SK-N-SH (cell line): ENCODE data around the gene HS6ST3. TPM values are rescaled to one million over a fixed set of nuclear protein-coding genes. Genes with fewer than 3 reads are reported as not detected.

Experiments used
- CTCF ChIA-PET: fragments of 300-600, 350-600 bp; formaldehyde crosslinking; extraction: SDS; loops from one replicate; lab custom pipeline; 2021; lab: Yijun Ruan, JAX
- POLR2A ChIA-PET: fragments of 350-600 bp; sonication (Branson Sonifier 250); formaldehyde crosslinking; extraction: SDS; loops from one replicate; lab custom pipeline; 2020; ENCODE audit warnings: antibody characterized with exemption, inconsistent platforms; lab: Yijun Ruan, JAX
- DNase-seq: peaks from one replicate; pipeline ENCODE4 v3.0.0; 2012
- H2AFZ ChIP-seq: fragments of 200-600 bp; sonication (generic); 2 replicates; pipeline ENCODE4 v1.8.1; 2016; ENCODE audit warnings: antibody characterized with exemption, mild to moderate bottlenecking, low read depth
- H3F3A ChIP-seq: fragments of 200-600 bp; sonication (generic); replicated peaks from 2 replicates; pipeline ENCODE3; 2016; ENCODE audit warnings: antibody characterized with exemption, mild to moderate bottlenecking; ENCODE audit not compliant: insufficient read depth
- H3K27ac ChIP-seq, 2 experiments: fragments of 200-500 bp in 1 of 2; fragments of 200-600 bp in 1 of 2; sonication (Bioruptor generic) in 1 of 2; sonication (generic), shearing (Covaris generic) in 1 of 2; 2 replicates each; pipeline versions ENCODE4 v1.5.1 to v1.6.1; 2014 to 2016; ENCODE audit warnings: low read depth in 2 of 2, inconsistent platforms in 1 of 2, low read length in 1 of 2, mild to moderate bottlenecking in 1 of 2, mixed read lengths in 1 of 2
- H3K27me3 ChIP-seq: fragments of 200-600 bp; sonication (generic), shearing (Covaris generic); 2 replicates; pipeline ENCODE4 v1.6.1; 2016; ENCODE audit warnings: mixed run types; ENCODE audit not compliant: insufficient read depth
- H3K36me3 ChIP-seq, 2 experiments: fragments of 200-500 bp in 1 of 2; fragments of 200-600 bp in 1 of 2; sonication (Bioruptor generic) in 1 of 2; sonication (generic) in 1 of 2; replicated peaks in 1 of 2; 2 replicates each; pipeline versions ENCODE3 to v1.5.1; 2014 to 2016; ENCODE audit warnings: low read length in 1 of 2, mild to moderate bottlenecking in 1 of 2; ENCODE audit not compliant: insufficient read depth in 2 of 2, control insufficient read depth in 1 of 2
- H3K4me1 ChIP-seq, 2 experiments: fragments of 200-500 bp in 1 of 2; fragments of 200-600 bp in 1 of 2; sonication (Bioruptor generic) in 1 of 2; sonication (generic), shearing (Covaris generic) in 1 of 2; 2 replicates each; pipeline versions ENCODE4 v1.5.1 to v1.6.1; 2014 to 2016; ENCODE audit warnings: low read depth in 1 of 2, low read length in 1 of 2, mixed run types in 1 of 2; ENCODE audit not compliant: insufficient read depth in 2 of 2, control insufficient read depth in 1 of 2
- H3K4me2 ChIP-seq: fragments of 200-600 bp; sonication (generic), shearing (Covaris generic); 2 replicates; pipeline ENCODE4 v1.6.1; 2017; ENCODE audit warnings: mixed run types
- H3K4me3 ChIP-seq, 2 experiments: fragments of 200-500 bp in 1 of 2; fragments of 200-600 bp in 1 of 2; sonication (Bioruptor generic) in 1 of 2; sonication (generic), shearing (Covaris generic) in 1 of 2; 2 replicates each; pipeline versions ENCODE4 v1.5.1 to v1.8.1; 2014 to 2016; ENCODE audit warnings: low read depth in 2 of 2, inconsistent platforms in 1 of 2, low read length in 1 of 2, mild to moderate bottlenecking in 1 of 2, mixed read lengths in 1 of 2, moderate library complexity in 1 of 2
- H3K79me2 ChIP-seq: fragments of 200-600 bp; sonication (generic); 2 replicates; pipeline ENCODE4 v1.8.1; 2017; ENCODE audit warnings: mild to moderate bottlenecking; ENCODE audit not compliant: insufficient read depth
- H3K9ac ChIP-seq: fragments of 200-600 bp; sonication (generic); 2 replicates; pipeline ENCODE4 v1.6.1; 2017; ENCODE audit warnings: mixed run types
- H3K9me2 ChIP-seq: fragments of 200-600 bp; sonication (generic); 2 replicates; pipeline ENCODE4 v1.6.1; 2017; ENCODE audit warnings: mixed run types
- H3K9me3 ChIP-seq: fragments of 200-600 bp; sonication (generic); 2 replicates; pipeline ENCODE4 v1.6.1; 2017; ENCODE audit warnings: mixed run types, mild to moderate bottlenecking, moderate library complexity
- H4K20me1 ChIP-seq: fragments of 200-600 bp; sonication (generic); 2 replicates; pipeline ENCODE4 v1.6.1; 2017; ENCODE audit warnings: mild to moderate bottlenecking, mixed run types; ENCODE audit not compliant: insufficient read depth
- CHD2 ChIP-seq: fragments of 150-350 bp; IDR thresholded peaks from 2 replicates; pipeline ENCODE4 v1.6.1; 2018; ENCODE audit warnings: low read length; ENCODE audit not compliant: partially characterized antibody
- EP300 ChIP-seq, 2 experiments: IDR thresholded peaks; 2 replicates each; pipeline versions ENCODE4 v1.4.0 to v1.6.1; 2012; ENCODE audit warnings: borderline replicate concordance in 1 of 2, low read depth in 1 of 2, low read length in 1 of 2
- GATA2 ChIP-seq: sonication (generic); formaldehyde crosslinking; IDR thresholded peaks from 2 replicates; pipeline ENCODE4 v1.5.0; 2020; ENCODE audit warnings: mild to moderate bottlenecking, missing genetic modification reagents
- JUND ChIP-seq: IDR thresholded peaks from 2 replicates; pipeline ENCODE4 v1.4.0; 2012
- MXI1 ChIP-seq: IDR thresholded peaks from 2 replicates; pipeline ENCODE4 v1.6.1; 2012; ENCODE audit warnings: mild to moderate bottlenecking, low read depth, low read length, improper control_type of control experiment
- NRF1 ChIP-seq: IDR thresholded peaks from 2 replicates; pipeline ENCODE4 v1.6.1; 2012; ENCODE audit warnings: low read depth, mild to moderate bottlenecking, low read length
- POLR2AphosphoS5 ChIP-seq: IDR thresholded peaks from 2 replicates; pipeline ENCODE4 v1.6.1; 2012; ENCODE audit warnings: low read depth, low read length
- RFX5 ChIP-seq: IDR thresholded peaks from 2 replicates; pipeline ENCODE4 v1.6.1; 2012; ENCODE audit warnings: mild to moderate bottlenecking, improper control_type of control experiment, low read length
- RXRA ChIP-seq: IDR thresholded peaks from 2 replicates; pipeline ENCODE4 v1.4.0; 2012; ENCODE audit warnings: low read depth, mild to moderate bottlenecking, borderline replicate concordance
- TAF1 ChIP-seq: IDR thresholded peaks from 2 replicates; pipeline ENCODE4 v1.6.1; 2012; ENCODE audit warnings: low read depth, mild to moderate bottlenecking, low read length, moderate library complexity, borderline replicate concordance
- TCF12 ChIP-seq: IDR thresholded peaks from 2 replicates; pipeline ENCODE4 v1.4.0; 2012
- TEAD4 ChIP-seq: IDR thresholded peaks from 2 replicates; pipeline ENCODE4 v1.4.0; 2012; ENCODE audit warnings: mild to moderate bottlenecking, borderline replicate concordance; ENCODE audit not compliant: insufficient read depth
- USF2 ChIP-seq: fragments of 150-350 bp; IDR thresholded peaks from 2 replicates; pipeline ENCODE4 v1.6.1; 2017; ENCODE audit warnings: antibody characterized with exemption, low read length, low read depth, borderline replicate concordance
- YY1 ChIP-seq: IDR thresholded peaks from 2 replicates; pipeline ENCODE4 v1.4.0; 2012; ENCODE audit warnings: low read depth, mild to moderate bottlenecking
- WGBS: methylation state at CpG from one replicate; pipeline ENCODE4 v1.1.6; 2017; ENCODE audit warnings: low lambda C conversion rate; 5-methylcytosine and 5-hydroxymethylcytosine counted together
- polyA plus RNA-seq, 3 experiments: library from polyadenylated mRNA; depleted of rRNA; stranded (reverse); fragments of >200 nt; gene quantifications; 2 replicates each; pipeline ENCODE4 v1.2.3, GENCODE V29; 2012
- TF ChIP-seq, protein P1 (sequence below): IDR thresholded peaks from 2 replicates; pipeline ENCODE4 v1.4.0; 2012; ENCODE audit warnings: low read depth, borderline replicate concordance
- TF ChIP-seq, protein P2 (sequence below): IDR thresholded peaks from 2 replicates; pipeline ENCODE4 v1.4.0; 2012; ENCODE audit warnings: low read depth
- TF ChIP-seq, protein P3 (sequence below): IDR thresholded peaks from 2 replicates; pipeline ENCODE4; 2012
- TF ChIP-seq, protein P4 (sequence below): fragments of 200-600 bp; sonication (generic); IDR thresholded peaks from 2 replicates; pipeline ENCODE4 v1.6.1; 2017; ENCODE audit warnings: antibody characterized with exemption, mild to moderate bottlenecking, moderate library complexity

Gene HS6ST3
- polyA plus RNA-seq, 1 of the 3 experiments (the other 2 are of a cell fraction), result under 0.01 TPM

GRCh38 chr13:96835546-96835945, 745.6 kb downstream of the HS6ST3 start:
- DNase-seq, result no peak
- no peaks in the 10 kb centered on the region for H3K36me3 ChIP-seq
- no peak overlapping the region for H3K9ac ChIP-seq
- no peaks in the 10 kb centered on the region for H3K4me1 ChIP-seq
- POLR2A ChIA-PET, result no interaction called here
- TF ChIP-seq, protein P1, sequence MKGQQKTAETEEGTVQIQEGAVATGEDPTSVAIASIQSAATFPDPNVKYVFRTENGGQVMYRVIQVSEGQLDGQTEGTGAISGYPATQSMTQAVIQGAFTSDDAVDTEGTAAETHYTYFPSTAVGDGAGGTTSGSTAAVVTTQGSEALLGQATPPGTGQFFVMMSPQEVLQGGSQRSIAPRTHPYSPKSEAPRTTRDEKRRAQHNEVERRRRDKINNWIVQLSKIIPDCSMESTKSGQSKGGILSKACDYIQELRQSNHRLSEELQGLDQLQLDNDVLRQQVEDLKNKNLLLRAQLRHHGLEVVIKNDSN, result no peak
- no peak for TF ChIP-seq RFX5
- no peak for TF ChIP-seq EP300 (IDR thresholded peaks at IDR 0.05; ENCODE audit: borderline replicate concordance in 1 of 2, low read depth in 1 of 2, low read length in 1 of 2)
- no peak for TF ChIP-seq NRF1
- TF ChIP-seq POLR2AphosphoS5, result no peak
- no peak for TF ChIP-seq USF2
- no peak for TF ChIP-seq JUND
- TF ChIP-seq TCF12, result no peak
- no peak for TF ChIP-seq MXI1
- TF ChIP-seq, protein P2, sequence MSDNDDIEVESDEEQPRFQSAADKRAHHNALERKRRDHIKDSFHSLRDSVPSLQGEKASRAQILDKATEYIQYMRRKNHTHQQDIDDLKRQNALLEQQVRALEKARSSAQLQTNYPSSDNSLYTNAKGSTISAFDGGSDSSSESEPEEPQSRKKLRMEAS, result no peak
- TF ChIP-seq RXRA, result no peak
- TF ChIP-seq, protein P3, sequence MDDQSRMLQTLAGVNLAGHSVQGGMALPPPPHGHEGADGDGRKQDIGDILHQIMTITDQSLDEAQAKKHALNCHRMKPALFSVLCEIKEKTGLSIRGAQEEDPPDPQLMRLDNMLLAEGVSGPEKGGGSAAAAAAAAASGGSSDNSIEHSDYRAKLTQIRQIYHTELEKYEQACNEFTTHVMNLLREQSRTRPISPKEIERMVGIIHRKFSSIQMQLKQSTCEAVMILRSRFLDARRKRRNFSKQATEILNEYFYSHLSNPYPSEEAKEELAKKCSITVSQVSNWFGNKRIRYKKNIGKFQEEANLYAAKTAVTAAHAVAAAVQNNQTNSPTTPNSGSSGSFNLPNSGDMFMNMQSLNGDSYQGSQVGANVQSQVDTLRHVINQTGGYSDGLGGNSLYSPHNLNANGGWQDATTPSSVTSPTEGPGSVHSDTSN, result no peak
- no peak for TF ChIP-seq CHD2
- TF ChIP-seq YY1, result no peak
- TF ChIP-seq GATA2, result no peak
- no peak for TF ChIP-seq TEAD4
- no peak for TF ChIP-seq TAF1
- TF ChIP-seq, protein P4, sequence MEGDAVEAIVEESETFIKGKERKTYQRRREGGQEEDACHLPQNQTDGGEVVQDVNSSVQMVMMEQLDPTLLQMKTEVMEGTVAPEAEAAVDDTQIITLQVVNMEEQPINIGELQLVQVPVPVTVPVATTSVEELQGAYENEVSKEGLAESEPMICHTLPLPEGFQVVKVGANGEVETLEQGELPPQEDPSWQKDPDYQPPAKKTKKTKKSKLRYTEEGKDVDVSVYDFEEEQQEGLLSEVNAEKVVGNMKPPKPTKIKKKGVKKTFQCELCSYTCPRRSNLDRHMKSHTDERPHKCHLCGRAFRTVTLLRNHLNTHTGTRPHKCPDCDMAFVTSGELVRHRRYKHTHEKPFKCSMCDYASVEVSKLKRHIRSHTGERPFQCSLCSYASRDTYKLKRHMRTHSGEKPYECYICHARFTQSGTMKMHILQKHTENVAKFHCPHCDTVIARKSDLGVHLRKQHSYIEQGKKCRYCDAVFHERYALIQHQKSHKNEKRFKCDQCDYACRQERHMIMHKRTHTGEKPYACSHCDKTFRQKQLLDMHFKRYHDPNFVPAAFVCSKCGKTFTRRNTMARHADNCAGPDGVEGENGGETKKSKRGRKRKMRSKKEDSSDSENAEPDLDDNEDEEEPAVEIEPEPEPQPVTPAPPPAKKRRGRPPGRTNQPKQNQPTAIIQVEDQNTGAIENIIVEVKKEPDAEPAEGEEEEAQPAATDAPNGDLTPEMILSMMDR, result no peak
- TF ChIP-seq, all 33 proteins: peak for 0
- Histone ChIP-seq H3K4me2 (no peak overlapping the region), H3K9me3 (no peaks in the 10 kb centered on the region), H3K27me3 (no peaks in the 10 kb centered on the region), H3F3A (no peaks in the 10 kb centered on the region), H3K4me3 (no peak overlapping the region), H4K20me1 (no peaks in the 10 kb centered on the region), H2AFZ (no peak overlapping the region), H3K9me2 (no peaks in the 10 kb centered on the region), H3K27ac (no peak overlapping the region), H3K79me2 (no peaks in the 10 kb centered on the region)
- 61% methylated on average over 4 of the region's 4 CpGs for WGBS
- CTCF ChIA-PET, result interaction anchor here (0.6 to 1.5 kb wide), 4 partner anchors 13 to 193 kb away, joined by 3 to 9 read pairs (median 4); no protein-coding TSS in a partner anchor
